ENCODE results near the gene TAF5L.

DNA sequence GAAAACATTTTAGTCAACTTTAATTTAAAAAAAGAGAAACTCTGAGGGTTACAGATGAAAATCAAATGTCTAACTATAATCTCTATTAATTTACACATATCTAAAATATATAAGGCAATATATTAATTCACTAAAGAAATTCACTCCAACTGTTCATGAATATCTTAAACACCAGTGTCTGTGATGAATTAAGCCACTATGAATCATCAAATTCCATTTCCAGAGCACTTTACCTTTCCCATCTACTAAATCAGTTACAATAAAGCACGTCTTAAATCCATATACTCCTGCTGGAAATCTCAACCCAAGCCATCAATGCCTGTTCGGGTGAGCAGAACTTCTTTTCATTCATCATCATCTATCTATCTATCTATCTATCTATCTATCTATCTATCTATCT is 4.3 kb downstream of the TAF5L start:
- TF ChIP-seq CTCF (conservative IDR thresholded peaks at IDR 0.05; ENCODE audit: low read length) (no peak), EZH2phosphoT487 (IDR thresholded peaks at IDR 0.05; ENCODE audit: borderline replicate concordance) (no peak)

Data from Loucy (cell line).